Measurements from ENCODE around the gene SPSB1.

DNA sequence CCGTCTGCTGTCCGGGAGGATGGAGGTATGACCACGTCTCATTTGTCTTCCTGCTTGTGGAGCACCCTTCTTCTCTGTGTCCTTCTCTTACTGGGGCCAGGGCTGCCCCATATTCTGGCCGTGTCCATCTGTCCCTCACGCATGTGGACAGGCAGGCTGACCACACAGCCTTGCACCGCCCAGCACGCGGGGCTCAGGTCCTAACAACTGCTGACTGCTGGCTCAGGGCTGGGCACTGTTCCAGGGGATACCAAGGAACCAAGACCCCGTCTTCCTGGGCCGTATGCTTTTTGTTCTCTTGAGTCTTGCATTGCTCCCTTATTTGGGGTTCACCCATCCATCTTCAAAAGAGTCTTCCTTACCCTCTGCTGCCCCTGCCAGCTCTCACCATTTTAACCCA is 17.5 kb upstream of the SPSB1 start:
- TF ChIP-seq CTCF (IDR thresholded peaks at IDR 0.05) (no peak), POLR2AphosphoS5 (IDR thresholded peaks at IDR 0.05) (no peak), EP300 (IDR thresholded peaks at IDR 0.05) (no peak), POLR2A (IDR thresholded peaks at IDR 0.05) (no peak)
